HEK293T (cell line): ENCODE results near the gene C3orf22.

Source experiments
- BHLHE40 ChIP-seq: fragments of 450-650 bp; IDR thresholded peaks from 2 replicates; pipeline ENCODE4 v1.6.1; 2016; ENCODE audit warnings: mild to moderate bottlenecking, moderate library complexity, borderline replicate concordance
- CTBP1 ChIP-seq: fragments of 450-650 bp; IDR thresholded peaks from 2 replicates; pipeline ENCODE4 v1.6.1; 2016; ENCODE audit warnings: borderline replicate concordance
- FOXA1 ChIP-seq: fragments of 450-650 bp; IDR thresholded peaks from 2 replicates; pipeline ENCODE4 v1.6.1; 2016; ENCODE audit warnings: mild to moderate bottlenecking
- FOXK2 ChIP-seq: fragments of 450-650 bp; IDR thresholded peaks from 2 replicates; pipeline ENCODE4 v1.6.1; 2016; ENCODE audit warnings: mild to moderate bottlenecking
- FOXM1 ChIP-seq: fragments of 450-650 bp; IDR thresholded peaks from 2 replicates; pipeline ENCODE4 v1.6.1; 2017; ENCODE audit warnings: mild to moderate bottlenecking, borderline replicate concordance
- HDGF ChIP-seq: fragments of 450-650 bp; IDR thresholded peaks from 2 replicates; pipeline ENCODE4 v1.6.1; 2017; ENCODE audit warnings: antibody characterized with exemption, borderline replicate concordance
- L3MBTL2 ChIP-seq: fragments of 450-650 bp; conservative IDR thresholded peaks from 2 replicates; pipeline ENCODE4 v1.6.1; 2016; ENCODE audit warnings: mild to moderate bottlenecking
- LEF1 ChIP-seq: fragments of 450-650 bp; IDR thresholded peaks from 2 replicates; pipeline ENCODE4 v1.6.1; 2017; ENCODE audit warnings: mild to moderate bottlenecking, borderline replicate concordance
- NFRKB ChIP-seq: fragments of 450-650 bp; IDR thresholded peaks from 2 replicates; pipeline ENCODE4 v1.6.1; 2016; ENCODE audit warnings: mild to moderate bottlenecking, moderate library complexity
- PKNOX1 ChIP-seq: fragments of 450-650 bp; IDR thresholded peaks from 2 replicates; pipeline ENCODE4 v1.6.1; 2016
- SP1 ChIP-seq: fragments of 450-650 bp; IDR thresholded peaks from 2 replicates; pipeline ENCODE4 v1.6.1; 2017
- SUZ12 ChIP-seq: fragments of 450-650 bp; IDR thresholded peaks from 2 replicates; pipeline ENCODE4 v1.6.1; 2016; ENCODE audit warnings: mild to moderate bottlenecking
- TARDBP ChIP-seq: fragments of 450-650 bp; IDR thresholded peaks from 2 replicates; pipeline ENCODE4 v1.6.1; 2016

DNA sequence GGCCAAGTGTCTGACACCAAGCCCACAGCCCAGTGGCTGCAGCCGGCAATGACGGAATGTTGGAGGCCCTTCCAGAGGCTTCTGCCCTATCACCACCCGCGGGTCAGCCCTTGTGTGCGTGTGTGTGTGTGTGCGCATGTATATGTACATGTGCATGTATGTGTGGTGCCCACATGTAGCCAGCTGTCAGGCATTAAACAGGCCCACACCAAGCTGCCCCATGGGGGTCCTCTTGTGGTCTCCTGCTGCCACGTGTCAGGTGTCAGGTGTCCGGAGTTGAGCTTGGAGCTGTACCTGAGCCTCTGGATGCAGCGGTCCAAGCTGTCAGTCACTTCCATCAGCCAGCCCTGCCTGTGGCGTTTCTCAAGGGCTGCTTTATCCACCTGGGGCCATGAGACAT, 55.0 kb downstream of the C3orf22 start:
- no peak for TF ChIP-seq FOXA1
- no peak for TF ChIP-seq SUZ12
- TF ChIP-seq SP1: no peak
- no peak for TF ChIP-seq LEF1
- no peak for TF ChIP-seq CTBP1
- no peak for TF ChIP-seq FOXM1
- no peak for TF ChIP-seq BHLHE40
- no peak for TF ChIP-seq TARDBP
- TF ChIP-seq HDGF: no peak
- TF ChIP-seq L3MBTL2: no peak
- no peak for TF ChIP-seq PKNOX1
- no peak for TF ChIP-seq NFRKB
- TF ChIP-seq FOXK2: no peak
